ENCODE measurements around the gene FAM120B. TPM values are rescaled to one million over a fixed set of nuclear protein-coding genes. Genes with fewer than 3 reads are reported as not detected.

The FAM120B gene
- total RNA-seq, 2 donors from 2014 or later = 18.7 to 25.3 TPM

DNA sequence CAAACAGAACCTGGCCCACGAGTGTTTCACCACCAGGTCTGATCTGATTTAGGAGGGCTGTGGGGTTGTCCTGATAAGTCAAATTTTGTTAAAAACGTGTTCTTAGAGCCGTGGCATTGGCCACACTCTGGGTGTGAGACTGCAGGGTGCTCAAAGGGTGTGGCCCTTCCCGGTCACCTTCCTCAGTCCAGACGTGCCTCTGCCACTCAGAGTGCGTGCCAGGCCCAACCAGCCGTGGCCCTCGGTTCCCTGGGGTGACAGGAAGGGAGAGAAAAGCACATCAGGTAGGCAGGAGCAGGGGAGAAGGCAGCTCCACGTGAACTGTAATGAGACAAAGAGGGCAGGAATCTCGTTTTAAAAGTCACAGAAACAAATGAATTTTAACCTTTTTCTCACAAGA, 115.4 kb downstream of the FAM120B start:
- DNase-seq (ENCODE audit: low spot score) = peak; percentile 34
- intact Hi-C loops (cut with DNase I) = no loop called here

DNA sequence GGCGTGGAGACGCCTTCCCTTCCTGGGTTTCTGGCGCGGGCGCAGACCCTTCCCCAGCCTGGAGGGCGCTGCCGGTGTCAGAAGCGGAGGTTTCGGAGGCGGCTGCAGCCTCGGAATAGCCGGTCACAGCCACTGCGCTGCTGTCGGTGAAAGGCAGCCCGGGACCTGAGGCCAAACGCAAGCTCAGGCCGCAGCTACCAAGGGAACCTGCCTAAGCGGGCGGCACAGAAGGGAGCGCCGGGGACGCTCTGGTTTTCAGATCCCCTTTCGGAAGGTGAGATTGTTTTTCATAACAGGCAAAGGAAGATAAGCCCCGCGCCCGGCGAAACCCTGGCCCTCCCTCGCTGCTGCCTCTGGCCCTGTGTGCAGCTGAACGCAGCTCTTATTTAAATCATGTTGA, 116.5 kb downstream of the FAM120B start:
- DNase-seq (ENCODE audit: low spot score) = peak; percentile 75
- intact Hi-C loops (cut with DNase I) = no loop called here

DNA sequence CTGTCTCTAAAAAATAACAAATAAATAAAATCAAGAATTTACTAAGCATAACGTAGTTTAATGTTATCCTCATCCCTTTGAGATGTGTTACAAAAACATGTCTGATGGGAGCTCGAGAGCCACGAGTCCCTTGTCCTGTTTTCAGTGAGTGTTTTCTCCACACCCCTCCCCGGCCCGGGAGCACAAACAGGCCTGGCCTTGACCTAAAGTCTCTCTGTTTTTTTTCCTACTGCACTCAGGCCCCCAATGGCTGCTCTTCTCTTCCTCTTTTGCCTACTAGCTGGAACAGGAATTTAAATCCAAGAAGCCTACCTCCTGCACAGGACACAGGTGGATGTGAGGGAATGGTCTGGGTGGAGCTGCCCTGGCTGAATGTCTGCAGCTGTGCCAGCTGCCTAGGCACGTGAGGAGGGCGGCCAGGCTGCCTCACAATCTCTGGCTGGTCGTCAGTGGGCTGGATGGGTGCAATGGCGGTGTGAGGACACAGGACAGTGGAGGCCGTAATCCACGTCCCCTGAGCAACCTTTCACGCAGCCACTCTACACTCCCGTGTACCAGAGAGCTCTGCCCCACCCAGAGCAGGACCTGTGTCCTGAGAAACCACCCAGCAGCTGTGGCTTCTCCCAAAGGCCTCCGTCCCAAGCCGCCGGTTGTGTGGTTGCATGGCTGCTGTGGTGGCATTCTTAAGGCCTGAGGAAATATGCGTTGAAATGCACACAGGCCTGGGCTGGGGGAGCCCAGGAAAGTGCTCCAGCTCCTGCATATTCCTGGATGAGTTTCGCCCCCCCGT, 117.5 kb downstream of the FAM120B start:
- intact Hi-C loops (cut with DNase I) = no loop called here
- peak; percentile 46 for DNase-seq (ENCODE audit: low spot score)

DNA sequence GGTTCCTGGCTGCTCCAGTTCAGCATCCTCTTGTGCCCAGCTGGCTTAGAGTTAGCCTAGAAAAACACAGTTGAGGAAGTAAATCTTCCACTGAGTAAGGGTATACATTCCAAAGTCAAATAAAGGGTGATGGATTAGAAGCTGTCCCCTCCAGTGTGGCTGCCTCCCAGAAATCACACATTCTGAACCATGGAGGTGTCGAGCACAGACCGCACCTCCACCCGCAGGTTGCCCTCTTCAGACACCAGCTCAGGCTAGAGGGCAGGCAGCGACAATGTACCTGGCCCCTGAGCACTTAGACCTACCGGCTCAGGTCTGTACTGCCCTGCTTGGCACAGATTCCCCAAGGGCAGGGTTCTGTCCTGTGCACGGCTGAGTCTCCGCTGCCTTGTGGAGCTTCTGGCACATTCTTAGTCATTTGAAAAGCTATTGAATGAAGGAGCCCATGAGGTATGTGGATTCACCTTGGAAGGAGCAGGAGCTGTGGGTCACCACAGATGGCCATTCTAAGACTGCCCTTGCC, 118.1 kb downstream of the FAM120B start:
- peak; percentile 37 for DNase-seq (ENCODE audit: low spot score)
- intact Hi-C loops (cut with DNase I) = no loop called here

DNA sequence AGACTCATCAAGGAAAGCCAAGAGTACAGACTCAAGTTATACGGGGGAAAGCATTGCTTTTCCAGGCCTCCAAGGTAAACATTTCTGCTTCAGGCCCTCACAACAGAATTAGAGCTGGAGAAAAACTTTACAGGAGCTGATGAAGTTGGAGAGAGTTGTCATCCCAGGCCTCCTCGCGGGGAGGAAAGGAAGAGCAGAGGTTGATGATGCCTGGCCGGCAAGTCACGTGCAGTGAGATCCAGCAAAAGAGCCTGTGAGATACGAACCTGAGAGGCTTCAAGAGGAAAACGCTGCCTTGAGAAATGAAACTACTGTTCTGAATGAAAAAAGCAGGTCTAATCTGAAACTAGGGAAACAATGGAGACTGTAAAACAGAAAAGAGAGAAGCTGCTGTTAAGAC, 122.9 kb downstream of the FAM120B start:
- intact Hi-C loops (cut with DNase I) = no loop called here

DNA sequence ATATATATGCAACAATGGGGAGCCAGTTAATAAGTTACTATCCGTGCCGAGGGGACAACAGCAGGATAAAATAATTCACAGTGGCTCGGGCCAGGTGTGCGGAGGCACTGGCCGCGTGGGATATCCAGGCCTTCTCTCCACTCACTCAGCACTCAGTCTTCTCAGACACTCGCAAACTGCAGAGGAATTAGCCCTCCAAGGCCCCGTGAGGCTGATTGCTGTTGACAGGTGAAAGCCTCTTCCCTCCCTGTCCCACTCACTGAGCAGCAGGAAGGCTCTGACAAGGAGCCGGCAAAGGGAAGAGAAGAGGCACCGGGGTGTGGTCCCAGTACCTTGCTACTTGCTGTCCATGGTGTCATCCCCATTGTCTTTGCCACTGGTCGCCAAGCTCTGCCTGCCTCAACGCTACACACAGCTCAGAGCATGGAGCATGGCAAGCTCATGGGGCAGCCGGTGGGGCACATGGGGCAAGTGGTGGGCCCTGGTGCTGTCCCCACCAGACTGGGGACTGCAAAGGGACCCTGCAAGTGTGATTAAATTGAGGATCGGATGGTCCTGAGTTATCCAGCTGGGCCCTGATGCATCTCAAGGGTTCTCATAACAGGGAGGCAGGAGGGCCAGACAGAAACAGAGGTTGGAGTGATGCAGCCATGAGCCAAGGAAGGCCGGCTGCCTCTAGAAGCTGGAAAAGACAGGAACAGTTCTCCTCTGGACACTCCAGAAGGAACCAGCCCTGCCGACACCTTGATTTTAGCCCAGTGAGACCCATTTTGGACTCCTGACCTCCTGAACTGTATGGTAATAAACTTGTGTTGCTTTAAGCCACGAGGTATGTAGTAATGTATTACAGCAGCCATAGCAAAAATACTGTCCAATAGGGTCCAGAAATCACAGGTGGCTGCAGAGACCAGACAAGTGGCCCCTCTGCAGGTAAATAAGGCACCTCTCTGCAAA, 126.9 kb downstream of the FAM120B start:
- intact Hi-C loops (cut with DNase I) = no loop called here
- DNase-seq (ENCODE audit: low spot score) = peak; percentile 56

More for the DNA sequence above, 122.9 kb downstream of the FAM120B start:
- DNase-seq (ENCODE audit: low spot score) = peak; percentile 36

DNA sequence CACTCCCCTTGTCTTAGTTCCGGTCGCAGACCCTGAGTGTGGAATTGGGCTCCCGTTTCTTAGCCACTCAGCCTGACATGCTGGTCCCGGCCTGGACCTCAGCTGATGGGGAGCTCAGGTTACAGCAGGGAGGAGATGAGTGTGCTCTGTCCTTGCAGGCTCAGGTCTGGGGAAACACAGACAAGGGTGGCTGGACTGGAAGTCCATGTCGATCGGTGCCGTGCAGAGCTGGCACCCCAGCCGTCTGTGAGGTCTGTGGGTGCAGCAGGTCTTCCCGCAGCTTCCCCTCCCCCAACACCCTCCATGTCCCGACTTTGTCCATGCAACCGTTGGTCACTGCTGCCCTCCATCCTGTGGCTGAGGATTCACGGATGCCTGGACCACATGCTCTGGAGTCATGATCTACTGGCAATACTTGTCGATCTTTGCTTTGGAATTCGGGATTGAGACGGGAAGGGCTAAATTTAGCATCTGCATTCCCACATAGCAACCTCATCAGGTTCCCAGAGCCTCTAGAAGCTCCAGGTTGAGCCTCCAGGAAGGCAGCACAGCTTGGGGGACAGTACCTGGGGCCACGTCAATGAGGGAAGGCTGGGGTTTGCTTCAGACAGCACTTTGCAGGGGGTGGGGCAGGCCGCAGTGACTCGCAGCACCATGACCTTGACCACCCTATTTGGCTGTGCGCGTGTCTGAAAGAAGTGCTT, 127.7 kb downstream of the FAM120B start:
- intact Hi-C loops (cut with DNase I) = no loop called here
- peak; percentile 46 for DNase-seq (ENCODE audit: low spot score)

DNA sequence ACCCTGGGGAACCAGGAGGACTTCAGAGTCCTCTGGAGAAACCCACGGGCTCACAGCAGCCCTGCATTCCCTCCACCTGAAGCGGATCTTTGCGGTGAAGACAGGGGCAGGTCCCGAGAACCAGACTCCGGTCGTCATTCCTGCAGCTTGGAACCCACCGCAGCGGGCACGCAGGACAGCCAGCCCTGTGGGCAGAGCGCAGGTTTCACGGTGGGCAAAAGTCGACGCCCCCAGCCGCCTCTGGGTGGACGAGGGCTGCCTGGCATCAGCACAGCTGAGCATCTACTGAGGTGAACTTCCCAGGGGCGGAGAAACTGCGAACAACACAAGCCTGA, 128.2 kb downstream of the FAM120B start:
- intact Hi-C loops (cut with DNase I) = no loop called here
- DNase-seq (ENCODE audit: low spot score) = peak; percentile 70

DNA sequence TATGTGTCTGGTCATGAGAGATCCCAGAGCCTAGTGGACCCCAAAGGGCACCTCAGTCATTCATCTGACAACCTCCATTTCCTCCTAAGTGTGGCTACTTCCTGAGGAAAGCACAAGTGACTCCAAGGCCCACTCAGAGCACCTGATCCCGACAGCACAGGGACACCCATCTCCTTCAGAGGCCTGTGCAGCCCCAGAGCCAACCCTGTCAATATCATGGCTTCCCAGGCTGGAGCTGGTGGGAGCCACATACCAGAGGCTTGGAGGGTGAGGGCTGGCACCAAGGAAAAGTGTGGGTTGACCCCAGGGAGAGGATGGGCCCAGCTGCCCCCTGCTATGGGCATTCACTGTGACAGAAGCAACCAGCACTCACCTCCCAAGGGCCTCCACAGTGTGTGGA, 129.2 kb downstream of the FAM120B start:
- intact Hi-C loops (cut with DNase I) = no loop called here
- peak; percentile 31 for DNase-seq (ENCODE audit: low spot score)

DNA sequence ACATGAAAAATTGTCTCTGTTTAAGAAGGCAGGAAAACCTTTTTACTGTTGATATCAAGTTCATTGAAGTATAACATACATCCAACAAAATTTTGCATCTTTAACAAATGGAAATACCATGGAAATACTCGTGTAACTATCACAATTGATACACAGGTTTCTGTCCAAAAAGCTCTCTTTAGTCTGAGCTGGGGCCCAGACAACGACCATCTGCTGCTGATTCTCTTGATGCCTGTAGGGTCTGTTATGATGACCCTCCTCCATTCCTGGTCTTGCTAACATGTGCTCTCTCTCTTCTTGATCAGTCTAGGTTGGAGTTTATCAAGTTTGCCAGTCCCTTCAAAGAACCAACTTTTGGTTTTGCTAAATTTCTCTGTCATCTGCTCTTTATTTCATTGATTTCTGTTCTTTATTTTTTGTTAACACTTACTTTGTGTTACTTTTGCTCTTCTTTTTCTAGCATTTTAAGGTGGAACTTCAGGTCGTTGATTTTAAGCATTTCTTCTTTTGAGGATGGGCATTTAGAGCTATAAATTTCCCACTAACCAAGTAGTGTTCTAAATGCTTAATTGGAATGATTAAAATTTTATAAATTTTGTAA, 129.8 kb downstream of the FAM120B start:
- DNase-seq (ENCODE audit: low spot score) = no peak
- intact Hi-C loops (cut with DNase I) = no loop called here

DNA sequence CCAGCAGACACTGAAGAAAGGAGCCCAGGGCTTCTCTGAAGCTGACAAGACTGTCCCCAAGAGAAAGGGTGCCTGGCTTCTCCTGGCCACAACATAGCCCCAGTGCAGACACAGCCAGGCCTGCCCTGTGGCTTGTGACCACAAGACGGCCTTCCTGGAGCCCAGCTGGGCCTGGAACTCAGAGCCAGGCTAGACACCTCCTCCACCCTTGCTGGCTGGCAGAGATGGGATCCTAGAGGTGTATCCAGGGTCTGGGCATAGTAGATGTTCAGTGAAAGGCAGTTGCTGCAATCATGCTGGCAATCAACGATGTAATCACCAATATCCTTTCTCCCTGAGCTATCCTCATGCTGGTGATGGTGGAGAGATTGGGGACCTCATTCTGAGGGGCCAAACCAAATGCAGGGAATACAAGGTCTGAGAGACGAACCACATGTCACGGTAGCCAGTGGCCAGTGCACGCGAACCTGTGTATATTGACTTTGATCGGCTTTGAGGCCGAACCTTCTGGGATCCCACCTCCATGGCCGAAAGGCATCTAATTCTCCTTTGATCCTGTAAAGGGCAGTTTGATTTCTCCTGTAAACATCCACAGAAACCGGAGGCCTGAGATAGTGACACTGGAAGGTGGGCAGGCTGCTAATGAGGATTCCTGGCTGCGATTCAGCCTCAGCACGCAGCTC, 131.3 kb downstream of the FAM120B start:
- intact Hi-C loops (cut with DNase I) = no loop called here
- DNase-seq (ENCODE audit: low spot score) = peak; percentile 57

DNA sequence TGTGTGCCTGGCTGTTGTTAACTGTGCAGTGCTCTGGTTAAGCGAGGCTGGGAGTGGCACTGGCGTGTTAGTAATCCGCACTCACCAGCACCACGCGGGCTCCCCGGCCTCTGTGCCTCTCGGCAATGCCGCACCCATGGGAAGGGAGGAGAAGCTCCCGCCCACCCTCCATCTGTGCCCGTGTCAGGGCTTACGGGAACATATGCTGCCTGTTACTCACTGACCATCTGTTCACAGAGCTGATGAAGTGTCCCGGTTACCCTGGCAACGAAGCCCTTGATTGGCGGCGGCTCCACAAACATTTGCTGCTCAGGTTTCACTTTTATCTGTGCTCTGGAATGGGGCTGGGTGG, 131.8 kb downstream of the FAM120B start:
- DNase-seq (ENCODE audit: low spot score) = peak; percentile 94
- intact Hi-C loops (cut with DNase I) = no loop called here

DNA sequence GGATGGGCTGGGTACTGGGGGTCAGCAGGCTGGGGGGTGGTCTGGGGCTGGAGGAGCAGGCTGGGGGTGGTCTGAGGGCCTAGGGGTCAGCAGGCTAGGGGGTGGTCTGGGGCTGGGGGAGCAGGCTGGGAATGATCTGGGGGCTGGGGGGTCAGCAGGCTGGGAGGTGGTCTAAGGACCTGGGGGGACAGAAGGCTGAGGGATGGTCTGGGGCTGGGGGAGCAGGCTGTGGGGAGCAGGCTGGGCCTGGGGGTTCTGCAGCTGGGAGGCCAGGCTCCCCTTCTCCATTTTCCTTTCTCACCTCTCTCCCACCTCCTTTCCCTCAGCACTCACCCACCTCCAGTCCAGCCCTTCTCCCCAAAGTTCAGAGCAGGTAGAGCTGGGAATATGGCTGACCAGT, 132.3 kb downstream of the FAM120B start:
- intact Hi-C loops (cut with DNase I) = no loop called here
- no peak for DNase-seq (ENCODE audit: low spot score)

DNA sequence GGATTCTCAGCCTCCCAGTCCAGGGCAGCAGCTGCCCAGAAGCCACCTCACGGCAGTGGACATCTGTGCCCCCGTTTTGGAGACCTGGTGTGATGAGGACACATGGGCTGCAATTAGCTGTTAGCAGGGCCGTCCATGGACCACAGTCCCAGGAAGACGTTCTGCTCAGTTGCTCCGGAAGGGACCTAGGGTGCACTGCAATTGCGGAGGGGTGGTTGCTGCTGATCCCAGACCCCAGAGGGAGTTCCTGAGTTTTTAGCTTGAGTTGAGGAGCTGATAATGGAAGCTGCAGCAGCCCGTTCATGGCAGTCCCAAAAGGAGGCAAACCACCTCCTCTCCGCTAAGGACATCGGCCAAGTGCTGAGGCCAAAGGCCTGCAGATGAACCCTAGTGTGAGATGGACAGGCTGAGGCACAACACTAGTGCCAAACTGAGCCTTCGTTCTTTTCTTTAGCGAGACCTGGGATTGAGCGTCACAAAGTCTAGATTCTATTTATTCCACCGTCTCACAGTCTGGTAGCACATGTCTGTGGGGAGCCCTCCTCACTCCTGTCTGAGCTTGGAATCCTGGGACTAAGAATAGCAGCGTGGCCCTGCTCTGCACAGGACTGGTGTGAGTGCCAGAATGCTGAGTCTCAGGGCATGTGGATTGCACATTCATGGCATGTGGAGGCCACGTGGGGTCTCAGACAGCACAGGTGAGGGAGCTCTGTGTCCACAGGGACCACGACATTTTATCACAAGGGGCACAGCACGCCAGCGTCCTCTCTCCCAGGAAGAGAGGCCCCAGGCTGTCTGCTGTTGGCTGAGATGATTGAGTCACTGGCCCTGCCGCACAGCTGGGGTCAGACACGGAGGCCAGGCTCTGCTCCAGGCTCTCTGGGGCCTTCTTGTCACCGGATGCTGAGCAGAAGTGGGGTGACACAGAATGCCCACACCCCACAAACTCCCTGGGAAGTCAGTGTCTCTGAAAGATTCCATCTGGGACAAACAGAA, 133.1 kb downstream of the FAM120B start:
- intact Hi-C loops (cut with DNase I) = no loop called here
- DNase-seq (ENCODE audit: low spot score) = peak; percentile 71

DNA sequence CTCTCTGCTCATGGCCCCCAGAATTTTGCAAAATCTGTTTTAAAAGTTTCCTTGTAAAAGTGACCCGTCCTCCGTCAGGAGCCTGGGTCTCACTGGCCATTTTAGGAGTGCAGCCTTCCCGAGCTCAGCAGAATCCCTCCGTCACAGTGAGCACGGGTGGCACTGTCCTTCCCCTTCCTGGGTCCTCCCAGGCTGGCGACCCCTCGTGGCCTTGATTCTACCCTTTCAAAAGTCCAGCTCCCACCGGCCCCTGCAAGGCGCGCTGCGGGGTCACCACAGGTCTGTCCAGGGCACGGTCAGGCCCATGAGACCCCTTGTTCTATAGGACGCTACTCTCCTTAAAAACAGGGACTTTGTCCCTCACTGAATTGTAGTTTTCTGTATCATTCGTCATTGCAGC, 133.9 kb downstream of the FAM120B start:
- intact Hi-C loops (cut with DNase I) = no loop called here

DNA sequence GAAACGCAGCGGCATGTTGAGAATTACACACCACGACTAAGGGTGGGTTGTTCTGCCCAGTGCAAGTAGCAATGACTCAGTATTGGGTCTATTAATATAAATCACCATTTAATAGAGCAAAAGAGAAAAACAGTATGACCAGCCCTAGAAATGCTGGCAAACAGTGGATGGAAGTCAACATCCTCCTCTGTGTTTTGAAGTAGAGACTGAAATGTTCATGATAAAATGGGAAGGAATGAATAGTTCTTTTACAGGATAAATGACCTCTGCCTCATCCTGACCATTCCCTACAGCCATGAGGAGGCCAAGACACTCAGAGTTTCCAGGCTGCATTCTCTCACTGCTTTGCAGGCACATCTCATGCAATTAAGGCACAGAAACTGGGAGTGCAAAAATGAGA, 134.8 kb downstream of the FAM120B start:
- DNase-seq (ENCODE audit: low spot score) = no peak
- intact Hi-C loops (cut with DNase I) = no loop called here

More for the DNA sequence above, 133.9 kb downstream of the FAM120B start:
- DNase-seq (ENCODE audit: low spot score) = peak; percentile 72

DNA sequence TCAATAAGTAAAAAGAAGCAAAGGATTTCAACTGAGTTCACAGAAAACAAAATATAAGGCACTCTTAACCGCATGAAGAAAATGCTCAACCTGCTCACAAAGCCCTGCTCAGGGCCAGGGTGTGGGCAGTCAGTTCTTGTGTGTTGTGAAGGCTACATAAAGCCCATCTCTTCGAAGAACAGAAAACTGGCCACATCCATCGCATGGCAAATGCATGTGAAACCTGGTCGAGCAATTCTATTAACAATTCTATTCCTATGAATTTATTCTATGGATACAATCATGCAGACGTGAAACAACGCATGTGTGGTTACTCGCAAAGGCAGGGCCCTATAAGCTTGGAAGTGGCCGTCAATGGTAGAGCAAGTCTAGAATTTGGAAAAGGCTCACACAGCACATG, 136.0 kb downstream of the FAM120B start:
- intact Hi-C loops (cut with DNase I) = no loop called here
- DNase-seq (ENCODE audit: low spot score) = peak; percentile 44
